Measurements from ENCODE around the gene NXNL1. TPM values are rescaled to one million over a fixed set of nuclear protein-coding genes. Genes with fewer than 3 reads are reported as not detected.

Gene NXNL1
- total RNA-seq, 1 experiment from 2014 or later = not detected

GRCh38 chr19:17435218-17435617 is 25.5 kb downstream of the NXNL1 start:
- H3K4me1 ChIP-seq (ENCODE audit: control insufficient read depth, insufficient read depth, low read length) = no peaks in the 10 kb centered on the region
- TF ChIP-seq SIN3A (IDR thresholded peaks at IDR 0.05; ENCODE audit: borderline replicate concordance, insufficient read depth, low read depth, low read length) (no peak), POLR2AphosphoS5 (IDR thresholded peaks at IDR 0.05; ENCODE audit: low read depth, low read length) (no peak), REST (IDR thresholded peaks at IDR 0.05; ENCODE audit: insufficient read depth in 1 of 2, low read depth in 2 of 2, low read length in 1 of 2) (no peak), TCF7L2 (IDR thresholded peaks at IDR 0.05; ENCODE audit: low read depth, low read length) (no peak), CTCF (IDR thresholded peaks at IDR 0.05) (no peak)
- CTCF ChIA-PET = no interaction called here
- H3K27me3 ChIP-seq (ENCODE audit: control insufficient read depth, insufficient read depth, low read length) = no peaks in the 10 kb centered on the region
- no peak overlapping the region for H3K27ac ChIP-seq (ENCODE audit: low read length)
- no TSS peak for BruUV-seq (replicated peaks)
- ATAC-seq = no peak
- DNase-seq (ENCODE audit: low read depth, low spot score) = no peak
- H3K36me3 ChIP-seq (ENCODE audit: control insufficient read depth, insufficient read depth, low read length) = no peaks in the 10 kb centered on the region
- POLR2A ChIA-PET = no interaction called here
- intact Hi-C loops (cut with micrococcal nuclease; ENCODE audit: unreplicated experiment) = no loop called here
- in situ Hi-C loops (cut with HindIII; ENCODE audit: low pct_unique_long_range_greater_than_20kb, low sequenced_read_pairs) = no loop called here
- no peak overlapping the region for H3K4me3 ChIP-seq (ENCODE audit: low read depth in 2 of 2, low read length in 2 of 2)
- H3K9me3 ChIP-seq (ENCODE audit: control insufficient read depth, insufficient read depth, low read depth, low read length) = no peaks in the 10 kb centered on the region

GRCh38 chr19:17431417-17431816 is 29.3 kb downstream of the NXNL1 start:
- POLR2A ChIA-PET = interaction anchor here (0.7 kb wide), 1 partner anchor 122 kb away, joined by 4 read pairs; no protein-coding TSS in a partner anchor
- TF ChIP-seq POLR2AphosphoS5 (IDR thresholded peaks at IDR 0.05; ENCODE audit: low read depth, low read length) (no peak), CTCF (IDR thresholded peaks at IDR 0.05) (no peak), TCF7L2 (IDR thresholded peaks at IDR 0.05; ENCODE audit: low read depth, low read length) (no peak), REST (IDR thresholded peaks at IDR 0.05; ENCODE audit: insufficient read depth in 1 of 2, low read depth in 2 of 2, low read length in 1 of 2) (no peak), SIN3A (IDR thresholded peaks at IDR 0.05; ENCODE audit: borderline replicate concordance, insufficient read depth, low read depth, low read length) (no peak)
- H3K9me3 ChIP-seq (ENCODE audit: control insufficient read depth, insufficient read depth, low read depth, low read length) = no peaks in the 10 kb centered on the region
- H3K27ac ChIP-seq (ENCODE audit: low read length) = no peak overlapping the region
- no peak for DNase-seq (ENCODE audit: low read depth, low spot score)
- H3K4me3 ChIP-seq (ENCODE audit: low read depth in 2 of 2, low read length in 2 of 2) = no peak overlapping the region
- no peaks in the 10 kb centered on the region for H3K27me3 ChIP-seq (ENCODE audit: control insufficient read depth, insufficient read depth, low read length)
- intact Hi-C loops (cut with micrococcal nuclease; ENCODE audit: unreplicated experiment) (no loop called here), in situ Hi-C loops (cut with HindIII; ENCODE audit: low pct_unique_long_range_greater_than_20kb, low sequenced_read_pairs) (no loop called here)
- H3K36me3 ChIP-seq (ENCODE audit: control insufficient read depth, insufficient read depth, low read length) = no peaks in the 10 kb centered on the region
- no TSS peak for BruUV-seq (replicated peaks)
- no peak for ATAC-seq
- CTCF ChIA-PET = interaction anchor here (0.6 kb wide), 1 partner anchor 15 kb away, joined by 4 read pairs; no protein-coding TSS in a partner anchor
- no peaks in the 10 kb centered on the region for H3K4me1 ChIP-seq (ENCODE audit: control insufficient read depth, insufficient read depth, low read length)

All from Panc1 (cell line).